GM12878 (cell line): Measurements from ENCODE around the gene SLC19A3. TPM values are rescaled to one million over a fixed set of nuclear protein-coding genes. Genes with fewer than 3 reads are reported as not detected.

Experiments used
- ATAC-seq: fragments of 200-7000 bp; cut with Tn5 transposase; 3 replicates; pipeline ENCODE4 v1.9.1; 2020; ENCODE audit warnings: mild to moderate bottlenecking, moderate library complexity
- BruUV-seq: library from RNA; stranded (reverse); fragments of 400-500 nt; replicated peaks from 2 replicates; lab custom pipeline; 2021; lab: Mats Ljungman, UMichigan
- CTCF ChIA-PET: fragments of 300-600 bp; sonication (Branson Sonifier 250); formaldehyde crosslinking; extraction: SDS; loops from one replicate; lab custom pipeline; 2021; ENCODE audit warnings: inconsistent platforms; lab: Yijun Ruan, JAX
- POLR2A ChIA-PET: fragments of 350-600 bp; formaldehyde crosslinking; extraction: SDS; loops from one replicate; lab custom pipeline; 2021; ENCODE audit warnings: inconsistent platforms; lab: Charles Lee
- RAD21 ChIA-PET: fragments of 300-600 bp; sonication (Branson Sonifier 250); formaldehyde crosslinking; loops from one replicate; lab custom pipeline; 2023; ENCODE audit warnings: antibody characterized with exemption; ENCODE audit not compliant: unreplicated experiment; lab: Charles Lee
- SMC1A ChIA-PET: fragments of 300-600 bp; sonication (Branson Sonifier 250); formaldehyde crosslinking; loops from one replicate; lab custom pipeline; 2023; ENCODE audit not compliant: unreplicated experiment, uncharacterized antibody; lab: Charles Lee
- DNase-seq: peaks from one replicate; pipeline ENCODE4 v3.0.0-alpha.2; 2011; ENCODE audit warnings: low read depth, low spot score
- FAIRE-seq: peaks from 3 replicates; lab custom pipeline; 2011; peaks lifted over from hg19 to GRCh38; lab: Jason Lieb, UNC
- H2AFZ ChIP-seq: 2 replicates; pipeline ENCODE4 v1.6.0; 2011; ENCODE audit warnings: low read depth, low read length, control low read depth; ENCODE audit not compliant: control insufficient read depth
- H3K27ac ChIP-seq: 2 replicates; pipeline ENCODE4 v1.5.1; 2011; ENCODE audit warnings: control low read depth; ENCODE audit not compliant: control insufficient read depth, insufficient read depth
- H3K27me3 ChIP-seq, 2 experiments: replicated peaks in 1 of 2; 2 replicates each; pipeline versions ENCODE4 v1.6.0 to v1.6.1; 2011; ENCODE audit warnings: low read length in 1 of 2; ENCODE audit not compliant: control insufficient read depth in 2 of 2, insufficient read depth in 2 of 2
- H3K36me3 ChIP-seq, 2 experiments: 2 replicates each; pipeline ENCODE4 v1.5.1; 2011; ENCODE audit warnings: low read length in 1 of 2; ENCODE audit not compliant: control insufficient read depth in 2 of 2, insufficient read depth in 2 of 2
- H3K4me1 ChIP-seq: 2 replicates; pipeline ENCODE4 v1.6.1; 2011; ENCODE audit warnings: mild to moderate bottlenecking, low read length, moderate library complexity, mixed read lengths; ENCODE audit not compliant: control insufficient read depth, insufficient read depth
- H3K4me2 ChIP-seq: 2 replicates; pipeline ENCODE4 v1.6.0; 2011; ENCODE audit warnings: control low read depth; ENCODE audit not compliant: control insufficient read depth, insufficient read depth
- H3K4me3 ChIP-seq: fragments of 200-600 bp; sonication (generic); 2 replicates; pipeline ENCODE4 v1.5.1; 2016
- H3K79me2 ChIP-seq: 2 replicates; pipeline ENCODE4 v1.6.0; 2011; ENCODE audit warnings: low read length; ENCODE audit not compliant: control insufficient read depth, insufficient read depth
- H3K9ac ChIP-seq: 2 replicates; pipeline ENCODE4 v1.8.0; 2011; ENCODE audit warnings: low read length, control low read depth, mixed read lengths; ENCODE audit not compliant: control insufficient read depth, insufficient read depth
- H3K9me3 ChIP-seq: replicated peaks from 3 replicates; pipeline ENCODE4 v1.5.1; 2011; ENCODE audit warnings: mild to moderate bottlenecking, low read length; ENCODE audit not compliant: control insufficient read depth, insufficient read depth
- H4K20me1 ChIP-seq: 2 replicates; pipeline ENCODE4 v1.6.0; 2011; ENCODE audit not compliant: control insufficient read depth, insufficient read depth
- BRCA1 ChIP-seq: IDR thresholded peaks from 2 replicates; pipeline ENCODE4 v1.6.1; 2011; ENCODE audit warnings: low read depth, low read length, improper control_type of control experiment
- CEBPB ChIP-seq, 2 experiments: fragments of 150-350 bp in 1 of 2; IDR thresholded peaks; 2 replicates each; pipeline ENCODE4 v1.6.1; 2012 to 2014; ENCODE audit warnings: low read depth in 2 of 2, low read length in 2 of 2, borderline replicate concordance in 1 of 2, inconsistent platforms in 1 of 2
- CREM ChIP-seq: IDR thresholded peaks from 2 replicates; pipeline ENCODE4 v1.6.1; 2014; ENCODE audit warnings: antibody characterized with exemption, low read depth
- E2F4 ChIP-seq: IDR thresholded peaks from 2 replicates; pipeline ENCODE4 v1.6.1; 2012; ENCODE audit warnings: low read depth, low read length, improper control_type of control experiment
- EZH2 ChIP-seq: IDR thresholded peaks from 2 replicates; pipeline ENCODE4 v1.6.1; 2012; ENCODE audit warnings: low read depth, mild to moderate bottlenecking, control low read depth, inconsistent platforms, low read length, borderline replicate concordance; ENCODE audit not compliant: control insufficient read depth
- HDAC6 ChIP-seq: fragments of 200-600 bp; sonication (generic); IDR thresholded peaks from one replicate; pipeline ENCODE4 v1.8.0; 2017; ENCODE audit warnings: antibody characterized with exemption; ENCODE audit not compliant: unreplicated experiment
- IRF4 ChIP-seq: IDR thresholded peaks from 2 replicates; pipeline ENCODE4 v1.6.1; 2011; ENCODE audit warnings: low read depth, low read length
- JUNB ChIP-seq: IDR thresholded peaks from 2 replicates; pipeline ENCODE4 v1.6.1; 2016; ENCODE audit warnings: antibody characterized with exemption, mild to moderate bottlenecking
- MEF2B ChIP-seq: fragments of 450-650 bp; IDR thresholded peaks from 2 replicates; pipeline ENCODE4 v1.6.1; 2018; ENCODE audit warnings: mild to moderate bottlenecking, moderate library complexity; ENCODE audit not compliant: partially characterized antibody, poor library complexity, severe bottlenecking
- PAX8 ChIP-seq: fragments of 450-650 bp; IDR thresholded peaks from 2 replicates; pipeline ENCODE4 v1.6.1; 2017; ENCODE audit warnings: mild to moderate bottlenecking, moderate library complexity
- POLR2AphosphoS2 ChIP-seq: IDR thresholded peaks from 2 replicates; pipeline ENCODE4 v1.6.1; 2011; ENCODE audit warnings: low read depth, mild to moderate bottlenecking, low read length, improper control_type of control experiment, moderate library complexity
- SREBF2 ChIP-seq: IDR thresholded peaks from 2 replicates; pipeline ENCODE4 v1.6.1; 2012; ENCODE audit warnings: mild to moderate bottlenecking, low read length
- YY1 ChIP-seq: IDR thresholded peaks from 2 replicates; pipeline ENCODE4 v1.6.1; 2011; ENCODE audit warnings: low read depth, mild to moderate bottlenecking, low read length
- WGBS: methylation state at CpG from one replicate; pipeline ENCODE4 v1.1.6; 2016; ENCODE audit warnings: low lambda C conversion rate; ENCODE audit not compliant: insufficient replicate concordance, insufficient coverage; ENCODE audit errors: missing lambda C conversion rate; 5-methylcytosine and 5-hydroxymethylcytosine counted together
- in situ Hi-C: fragments of 300-500 bp; cut with MboI; formaldehyde crosslinking; loops from 9 replicates; pipeline ENCODE4 v1.14.3; 2018; ENCODE audit warnings: mixed read lengths
- intact Hi-C: fragments of 100-400 bp; cut with micrococcal nuclease; formaldehyde crosslinking; loops from one replicate; pipeline ENCODE4 v1.14.2; 2022; ENCODE audit not compliant: unreplicated experiment
- polyA plus RNA-seq, 11 experiments: library from polyadenylated mRNA; depleted of rRNA in 4 of 11; unstranded in 6 of 11; stranded (reverse) in 5 of 11; fragments of >200 nt; fragmentation: Nextera tagmentation in 4 of 11; fragmentation: Illumina TruSeq in 1 of 11; extraction: Ambion mirVana in 4 of 11; extraction: Trizol in 1 of 11; gene quantifications; 1 replicate in 1 of 11; 2 replicates in 10 of 11; pipeline versions ENCODE4 v1.2.1 to v1.2.3, GENCODE V29; 2011 to 2016; ENCODE audit warnings: inconsistent platforms in 2 of 11, missing spikeins in 2 of 11, low read depth in 1 of 11
- total RNA-seq, 4 experiments: library from RNA; depleted of rRNA in 3 of 4; stranded (reverse); fragments of >200 nt in 3 of 4; fragmentation: Illumina TruSeq in 1 of 4; extraction: Trizol in 1 of 4; gene quantifications; 2 replicates each; pipeline versions ENCODE4 v1.2.1 to v1.2.3, GENCODE V29; 2013 to 2021
- TF ChIP-seq, protein P1 (sequence below): fragments of 450-650 bp; IDR thresholded peaks from 2 replicates; pipeline ENCODE4 v1.6.1; 2017; ENCODE audit warnings: antibody characterized with exemption, mild to moderate bottlenecking, moderate library complexity
- TF ChIP-seq, protein P2 (sequence below): IDR thresholded peaks from 2 replicates; pipeline ENCODE4 v1.6.1; 2011; ENCODE audit warnings: mild to moderate bottlenecking, low read depth, low read length, moderate library complexity; ENCODE audit not compliant: insufficient replicate concordance
- TF ChIP-seq, protein P3 (sequence below): fragments of 450-650 bp; IDR thresholded peaks from 2 replicates; pipeline ENCODE4 v1.6.1; 2017; ENCODE audit warnings: mild to moderate bottlenecking

Gene SLC19A3
- total and polyA plus RNA-seq, 10 of the 15 experiments (the other 5 are each of a cell fraction or from before 2014, with no cell fraction given) = not detected

- TF ChIP-seq SREBF2 = no peak
- TF ChIP-seq, all 136 proteins: peak for 0
These were observed 20.7 kb downstream of the SLC19A3 start (continued) for GRCh38 chr2:227696990-227697679.

DNA sequence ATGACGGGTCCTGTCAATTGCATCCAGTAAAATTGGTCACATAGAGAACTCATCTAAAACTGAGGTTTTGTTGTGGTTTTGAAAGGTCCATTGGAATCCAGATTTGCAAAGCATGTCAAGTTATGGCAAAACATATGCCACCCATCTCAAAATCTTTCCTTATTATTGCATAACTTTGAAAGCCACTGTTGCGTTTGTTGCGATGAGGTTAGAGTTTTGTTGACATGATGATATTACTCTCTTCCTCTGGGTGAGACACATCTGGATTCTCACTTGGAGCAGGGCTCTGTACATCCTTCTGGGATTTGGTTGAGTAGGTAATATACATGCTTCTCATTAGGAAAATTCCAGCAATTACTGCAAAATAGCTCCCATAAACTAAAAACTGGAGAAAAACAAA is 30.6 kb downstream of the SLC19A3 start:
- ChIA-PET CTCF (no interaction called here), RAD21 (interaction anchor here (0.5 kb wide), 1 partner anchor 28 kb away, joined by 3 read pairs; no protein-coding TSS in a partner anchor), POLR2A (no interaction called here), SMC1A (no interaction called here)
- FAIRE-seq (no peak), DNase-seq (no peak), ATAC-seq (no peak)
- no peaks in the 10 kb centered on the region for H4K20me1 ChIP-seq
- no peaks in the 10 kb centered on the region for H3K9me3 ChIP-seq
- no peaks in the 10 kb centered on the region for H3K79me2 ChIP-seq
- no peak overlapping the region for H2AFZ ChIP-seq
- no peaks in the 10 kb centered on the region for H3K4me1 ChIP-seq
- in situ Hi-C loops = no loop called here
- H3K4me3 ChIP-seq = no peak overlapping the region
- WGBS = 64% methylated on average over 3 of the region's 3 CpGs
- BruUV-seq = no TSS peak
- H3K9ac ChIP-seq = no peak overlapping the region
- no peak overlapping the region for H3K27ac ChIP-seq
- H3K4me2 ChIP-seq = no peak overlapping the region
- H3K36me3 ChIP-seq = no peaks in the 10 kb centered on the region
- intact Hi-C loops = no loop called here
- H3K27me3 ChIP-seq = no peaks in the 10 kb centered on the region; a peak in 3 of 4 replicates
- TF ChIP-seq, protein P1, sequence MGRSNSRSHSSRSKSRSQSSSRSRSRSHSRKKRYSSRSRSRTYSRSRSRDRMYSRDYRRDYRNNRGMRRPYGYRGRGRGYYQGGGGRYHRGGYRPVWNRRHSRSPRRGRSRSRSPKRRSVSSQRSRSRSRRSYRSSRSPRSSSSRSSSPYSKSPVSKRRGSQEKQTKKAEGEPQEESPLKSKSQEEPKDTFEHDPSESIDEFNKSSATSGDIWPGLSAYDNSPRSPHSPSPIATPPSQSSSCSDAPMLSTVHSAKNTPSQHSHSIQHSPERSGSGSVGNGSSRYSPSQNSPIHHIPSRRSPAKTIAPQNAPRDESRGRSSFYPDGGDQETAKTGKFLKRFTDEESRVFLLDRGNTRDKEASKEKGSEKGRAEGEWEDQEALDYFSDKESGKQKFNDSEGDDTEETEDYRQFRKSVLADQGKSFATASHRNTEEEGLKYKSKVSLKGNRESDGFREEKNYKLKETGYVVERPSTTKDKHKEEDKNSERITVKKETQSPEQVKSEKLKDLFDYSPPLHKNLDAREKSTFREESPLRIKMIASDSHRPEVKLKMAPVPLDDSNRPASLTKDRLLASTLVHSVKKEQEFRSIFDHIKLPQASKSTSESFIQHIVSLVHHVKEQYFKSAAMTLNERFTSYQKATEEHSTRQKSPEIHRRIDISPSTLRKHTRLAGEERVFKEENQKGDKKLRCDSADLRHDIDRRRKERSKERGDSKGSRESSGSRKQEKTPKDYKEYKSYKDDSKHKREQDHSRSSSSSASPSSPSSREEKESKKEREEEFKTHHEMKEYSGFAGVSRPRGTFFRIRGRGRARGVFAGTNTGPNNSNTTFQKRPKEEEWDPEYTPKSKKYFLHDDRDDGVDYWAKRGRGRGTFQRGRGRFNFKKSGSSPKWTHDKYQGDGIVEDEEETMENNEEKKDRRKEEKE = no peak
- no peak for TF ChIP-seq HDAC6
- TF ChIP-seq CEBPB (IDR thresholded peaks at IDR 0.05; ENCODE audit: borderline replicate concordance in 1 of 2, low read depth in 2 of 2, low read length in 2 of 2) = no peak
- TF ChIP-seq BRCA1 = no peak
- no peak for TF ChIP-seq IRF4
- TF ChIP-seq, protein P2, sequence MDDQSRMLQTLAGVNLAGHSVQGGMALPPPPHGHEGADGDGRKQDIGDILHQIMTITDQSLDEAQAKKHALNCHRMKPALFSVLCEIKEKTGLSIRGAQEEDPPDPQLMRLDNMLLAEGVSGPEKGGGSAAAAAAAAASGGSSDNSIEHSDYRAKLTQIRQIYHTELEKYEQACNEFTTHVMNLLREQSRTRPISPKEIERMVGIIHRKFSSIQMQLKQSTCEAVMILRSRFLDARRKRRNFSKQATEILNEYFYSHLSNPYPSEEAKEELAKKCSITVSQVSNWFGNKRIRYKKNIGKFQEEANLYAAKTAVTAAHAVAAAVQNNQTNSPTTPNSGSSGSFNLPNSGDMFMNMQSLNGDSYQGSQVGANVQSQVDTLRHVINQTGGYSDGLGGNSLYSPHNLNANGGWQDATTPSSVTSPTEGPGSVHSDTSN = no peak
- TF ChIP-seq POLR2AphosphoS2 = no peak
- TF ChIP-seq, protein P3, sequence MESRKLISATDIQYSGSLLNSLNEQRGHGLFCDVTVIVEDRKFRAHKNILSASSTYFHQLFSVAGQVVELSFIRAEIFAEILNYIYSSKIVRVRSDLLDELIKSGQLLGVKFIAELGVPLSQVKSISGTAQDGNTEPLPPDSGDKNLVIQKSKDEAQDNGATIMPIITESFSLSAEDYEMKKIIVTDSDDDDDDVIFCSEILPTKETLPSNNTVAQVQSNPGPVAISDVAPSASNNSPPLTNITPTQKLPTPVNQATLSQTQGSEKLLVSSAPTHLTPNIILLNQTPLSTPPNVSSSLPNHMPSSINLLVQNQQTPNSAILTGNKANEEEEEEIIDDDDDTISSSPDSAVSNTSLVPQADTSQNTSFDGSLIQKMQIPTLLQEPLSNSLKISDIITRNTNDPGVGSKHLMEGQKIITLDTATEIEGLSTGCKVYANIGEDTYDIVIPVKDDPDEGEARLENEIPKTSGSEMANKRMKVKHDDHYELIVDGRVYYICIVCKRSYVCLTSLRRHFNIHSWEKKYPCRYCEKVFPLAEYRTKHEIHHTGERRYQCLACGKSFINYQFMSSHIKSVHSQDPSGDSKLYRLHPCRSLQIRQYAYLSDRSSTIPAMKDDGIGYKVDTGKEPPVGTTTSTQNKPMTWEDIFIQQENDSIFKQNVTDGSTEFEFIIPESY = no peak
- no peak for TF ChIP-seq CREM
- TF ChIP-seq YY1 = no peak
- TF ChIP-seq JUNB = no peak
- no peak for TF ChIP-seq PAX8
- no peak for TF ChIP-seq E2F4
- no peak for TF ChIP-seq EZH2
- TF ChIP-seq MEF2B = no peak
